ENCODE data around the gene ZNHIT2.

The ZNHIT2 gene

DNA sequence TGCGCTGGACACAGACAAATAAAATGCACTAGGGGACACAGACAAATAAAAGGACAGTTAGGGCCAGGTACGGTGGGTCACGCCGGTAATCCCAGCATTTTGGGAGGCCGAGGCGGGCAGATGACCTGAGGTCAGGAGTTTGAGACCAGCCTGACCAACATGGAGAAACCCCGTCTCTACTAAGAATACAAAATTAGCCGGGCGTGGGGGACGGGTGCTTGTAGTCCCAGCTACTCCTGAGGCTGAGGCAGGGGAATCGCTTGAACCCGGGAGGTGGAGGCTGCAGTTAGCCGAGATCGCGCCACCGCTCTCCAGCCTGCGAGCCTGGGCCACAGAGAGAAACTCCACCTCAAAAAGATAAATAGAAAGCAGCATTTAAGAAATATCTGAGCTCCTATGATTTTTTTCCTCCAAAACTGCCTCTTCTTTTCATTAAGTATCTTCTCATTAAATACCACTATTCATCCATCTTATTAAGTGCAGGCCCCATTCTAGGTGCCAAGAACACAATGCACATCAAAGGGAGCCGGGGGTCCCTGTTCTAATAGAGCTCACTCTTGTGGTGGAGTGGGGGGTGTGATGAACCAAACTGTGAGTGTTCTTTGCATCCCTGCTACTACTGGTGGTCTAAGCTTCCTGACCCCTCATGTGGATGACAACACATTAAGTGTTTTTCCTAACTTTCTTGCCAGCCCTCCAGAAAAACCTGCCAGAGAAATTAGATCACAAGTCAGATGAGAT, 766 bp upstream of the ZNHIT2 start:
- peak overlapping the region; percentile 98 for H3K27ac Mint-ChIP-seq
- no peaks in the 10 kb centered on the region for H3K9me3 Mint-ChIP-seq
- H3K4me1 Mint-ChIP-seq: peaks cover 49% of the 10 kb centered on the region
- H3K27me3 Mint-ChIP-seq (ENCODE audit: low read depth, poor library complexity): peaks cover 4% of the 10 kb centered on the region
- H3K4me3 Mint-ChIP-seq: peak overlapping the region; percentile 86
- peaks cover 35% of the 10 kb centered on the region for H3K36me3 Mint-ChIP-seq (ENCODE audit: low read depth)
- no peak for DNase-seq
- peak; percentile 2 for TF ChIP-seq CTCF (IDR thresholded peaks at IDR 0.05)

- TF ChIP-seq CTCF (IDR thresholded peaks at IDR 0.05): no peak
- Mint-ChIP-seq H3K4me3 (peak overlapping the region; percentile 86), H3K9me3 (no peaks in the 10 kb centered on the region), H3K36me3 (ENCODE audit: low read depth) (peaks cover 35% of the 10 kb centered on the region), H3K27me3 (ENCODE audit: low read depth, poor library complexity) (peaks cover 4% of the 10 kb centered on the region), H3K4me1 (peaks cover 41% of the 10 kb centered on the region), H3K27ac (peak overlapping the region; percentile 87)
- no peak for DNase-seq
These were observed 913 bp downstream of the ZNHIT2 start for GRCh38 chr11:65116370-65117205.

DNA sequence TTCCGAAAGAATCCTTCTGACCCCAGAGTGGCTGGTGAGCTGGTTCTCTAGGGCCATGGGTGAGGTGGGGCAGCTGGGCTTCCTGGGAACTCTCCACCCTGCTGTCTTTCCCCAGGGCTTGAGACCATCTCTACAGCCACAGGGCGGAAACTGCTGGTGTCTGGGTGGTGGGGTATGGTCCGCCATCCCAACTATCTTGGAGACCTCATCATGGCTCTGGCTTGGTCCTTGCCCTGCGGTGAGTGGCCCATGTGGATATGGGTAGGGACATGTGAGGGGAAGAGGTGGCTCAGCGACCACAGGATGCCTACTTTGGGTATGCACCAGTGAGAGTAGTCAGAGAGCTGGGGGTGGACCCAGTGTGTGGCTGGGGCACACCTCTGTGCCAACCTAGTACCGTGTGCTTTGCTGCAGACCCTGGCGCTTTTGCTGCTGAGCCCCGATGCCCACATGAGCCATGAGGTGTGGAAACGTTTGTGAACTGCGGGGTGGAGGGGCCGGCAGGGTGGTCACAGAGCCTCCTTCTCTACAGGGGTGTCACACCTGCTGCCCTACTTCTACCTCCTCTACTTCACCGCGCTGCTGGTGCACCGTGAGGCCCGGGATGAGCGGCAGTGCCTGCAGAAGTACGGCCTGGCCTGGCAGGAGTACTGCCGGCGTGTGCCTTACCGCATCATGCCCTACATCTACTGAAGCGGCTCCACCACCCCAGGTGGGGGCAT, 2.0 kb downstream of the ZNHIT2 start:
- peak overlapping the region; percentile 86 for H3K4me3 Mint-ChIP-seq

GRCh38 chr11:65114538-65115171, 2.8 kb downstream of the ZNHIT2 start:
- peaks cover 4% of the 10 kb centered on the region for H3K27me3 Mint-ChIP-seq (ENCODE audit: low read depth, poor library complexity)
- DNase-seq: no peak
- peak overlapping the region; percentile 97 for H3K4me3 Mint-ChIP-seq
- H3K9me3 Mint-ChIP-seq: no peaks in the 10 kb centered on the region
- H3K36me3 Mint-ChIP-seq (ENCODE audit: low read depth): peaks cover 19% of the 10 kb centered on the region
- H3K4me1 Mint-ChIP-seq: peaks cover 44% of the 10 kb centered on the region
- H3K27ac Mint-ChIP-seq: no peak overlapping the region
- TF ChIP-seq CTCF (IDR thresholded peaks at IDR 0.05): no peak

More for the DNA sequence above, 2.0 kb downstream of the ZNHIT2 start:
- Mint-ChIP-seq H3K9me3 (no peaks in the 10 kb centered on the region), H3K27me3 (ENCODE audit: low read depth, poor library complexity) (peaks cover 4% of the 10 kb centered on the region), H3K36me3 (ENCODE audit: low read depth) (peaks cover 27% of the 10 kb centered on the region), H3K27ac (no peak overlapping the region), H3K4me1 (peaks cover 40% of the 10 kb centered on the region)
- DNase-seq: no peak
- TF ChIP-seq CTCF (IDR thresholded peaks at IDR 0.05): no peak

GRCh38 chr11:65113839-65114238, 3.7 kb downstream of the ZNHIT2 start:
- Mint-ChIP-seq H3K4me3 (peak overlapping the region; percentile 97), H3K9me3 (no peaks in the 10 kb centered on the region), H3K27me3 (ENCODE audit: low read depth, poor library complexity) (peaks cover 4% of the 10 kb centered on the region), H3K27ac (no peak overlapping the region), H3K36me3 (ENCODE audit: low read depth) (peaks cover 15% of the 10 kb centered on the region), H3K4me1 (peaks cover 44% of the 10 kb centered on the region)
- TF ChIP-seq CTCF (IDR thresholded peaks at IDR 0.05): no peak
- no peak for DNase-seq
